Stimulated activated CD4-positive, alpha-beta T cell treated with anti-CD3 and anti-CD28 coated beads, Interleukin-2, amount 100 ng/mL, for 48 hours (primary cell): ENCODE data around the gene SEC14L5.

ENCODE experiments used
- DNase-seq, 2 donors: peaks; one replicate each; pipeline ENCODE4 v3.0.0-alpha.2; 2020

SEC14L5 gene

GRCh38 chr16:4987580-4988374 is 29.6 kb downstream of the SEC14L5 start:
- no peak for DNase-seq

GRCh38 chr16:4988647-4989046 is 30.5 kb downstream of the SEC14L5 start:
- no peak for DNase-seq

- no peak for DNase-seq
Measured at GRCh38 chr16:4989391-4990006, 31.4 kb downstream of the SEC14L5 start.

- no peak for DNase-seq
Measured at GRCh38 chr16:4990415-4990814, 32.3 kb downstream of the SEC14L5 start.

GRCh38 chr16:4991754-4992153 is 33.6 kb downstream of the SEC14L5 start:
- no peak for DNase-seq

GRCh38 chr16:4994719-4995434 is 36.7 kb downstream of the SEC14L5 start:
- DNase-seq, result no peak

- DNase-seq, result no peak
Measured at GRCh38 chr16:5000573-5001001, 42.5 kb downstream of the SEC14L5 start.

- no peak for DNase-seq
Measured at GRCh38 chr16:5001571-5001970, 43.4 kb downstream of the SEC14L5 start.

GRCh38 chr16:5001986-5002385 is 43.9 kb downstream of the SEC14L5 start:
- no peak for DNase-seq

- no peak for DNase-seq
Measured at GRCh38 chr16:5002699-5003143, 44.6 kb downstream of the SEC14L5 start.

- no peak for DNase-seq
Measured at GRCh38 chr16:5003211-5003610, 45.1 kb downstream of the SEC14L5 start.

GRCh38 chr16:5003828-5004227 is 45.7 kb downstream of the SEC14L5 start:
- DNase-seq, result no peak

- no peak for DNase-seq
Measured at GRCh38 chr16:5004311-5004710, 46.2 kb downstream of the SEC14L5 start.

- DNase-seq, result no peak
Measured at GRCh38 chr16:5005916-5006315, 47.8 kb downstream of the SEC14L5 start.

GRCh38 chr16:5006348-5007193 is 48.4 kb downstream of the SEC14L5 start:
- no peak for DNase-seq

- DNase-seq, result no peak
Measured at GRCh38 chr16:5007256-5007655, 49.1 kb downstream of the SEC14L5 start.

- DNase-seq, result no peak
Measured at GRCh38 chr16:5008311-5008731, 50.2 kb downstream of the SEC14L5 start.

GRCh38 chr16:5010576-5011329 is 52.6 kb downstream of the SEC14L5 start:
- DNase-seq, result no peak

GRCh38 chr16:5011637-5012036 is 53.5 kb downstream of the SEC14L5 start:
- no peak for DNase-seq

- no peak for DNase-seq
Measured at GRCh38 chr16:5012887-5013286, 54.8 kb downstream of the SEC14L5 start.

- DNase-seq, result no peak
Measured at GRCh38 chr16:5015351-5015750, 57.2 kb downstream of the SEC14L5 start.

- no peak for DNase-seq
Measured at GRCh38 chr16:5015887-5016286, 57.8 kb downstream of the SEC14L5 start.
